ENCODE measurements around the gene CNGB1. TPM values are rescaled to one million over a fixed set of nuclear protein-coding genes. Genes with fewer than 3 reads are reported as not detected.

Gene CNGB1
- polyA plus RNA-seq, 3 donors: 0.09 to 0.11 TPM; not detected in 1

DNA sequence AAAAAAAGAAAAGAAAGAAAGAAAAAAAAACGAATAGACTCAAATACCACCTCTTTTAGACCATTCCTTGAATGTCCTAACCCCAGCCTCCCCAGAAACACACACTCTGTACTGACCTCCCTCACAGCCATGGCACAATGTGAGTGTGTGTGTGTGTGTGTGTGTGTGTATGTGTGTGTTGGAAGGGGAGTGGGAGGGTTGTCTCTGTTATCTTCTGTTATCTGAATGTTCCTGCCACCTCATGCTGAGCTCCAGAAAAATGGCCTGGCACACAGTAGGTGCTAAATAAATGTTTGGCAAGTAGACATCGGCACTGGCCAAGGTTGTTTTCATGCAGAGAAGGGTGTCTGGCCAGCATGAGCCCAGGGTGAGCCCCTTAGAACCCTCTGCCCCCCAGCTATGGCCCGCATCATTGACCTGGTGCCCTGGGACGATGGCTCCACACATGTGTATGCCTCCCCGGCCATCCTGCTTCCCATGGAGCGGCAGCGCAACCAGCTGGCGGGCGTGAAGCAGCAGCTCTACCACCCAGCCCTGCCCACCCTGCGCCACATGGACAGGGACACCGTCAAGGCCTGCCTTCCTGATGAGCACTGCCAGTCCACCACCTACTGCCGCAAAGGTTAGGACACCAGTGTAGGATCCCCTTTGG, 6.6 kb upstream of the CNGB1 start:
- DNase-seq: no peak

DNA sequence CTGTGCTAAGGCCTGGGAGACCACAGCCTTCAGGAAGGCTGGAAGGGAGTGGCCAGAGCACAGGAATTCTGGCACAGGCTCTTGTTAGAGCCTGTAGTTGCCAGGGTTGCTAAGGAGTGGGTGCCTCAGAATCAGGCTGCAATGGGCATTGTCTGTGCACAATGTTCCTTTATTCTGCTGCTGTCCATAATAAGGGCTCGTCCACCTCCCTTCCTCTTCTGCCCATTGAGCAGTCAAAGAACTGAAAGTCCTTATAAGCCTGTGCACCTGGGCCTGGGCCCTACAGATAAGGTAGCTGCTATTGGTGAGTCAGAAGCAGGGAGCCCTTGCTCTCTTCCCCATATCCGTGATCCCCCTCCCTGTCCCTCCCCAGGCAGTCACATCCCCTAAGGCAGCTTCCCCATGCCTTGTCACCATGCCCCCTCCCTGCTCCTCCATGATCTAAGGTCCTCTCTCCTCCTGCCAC, 5.4 kb upstream of the CNGB1 start:
- no peak for DNase-seq

DNA sequence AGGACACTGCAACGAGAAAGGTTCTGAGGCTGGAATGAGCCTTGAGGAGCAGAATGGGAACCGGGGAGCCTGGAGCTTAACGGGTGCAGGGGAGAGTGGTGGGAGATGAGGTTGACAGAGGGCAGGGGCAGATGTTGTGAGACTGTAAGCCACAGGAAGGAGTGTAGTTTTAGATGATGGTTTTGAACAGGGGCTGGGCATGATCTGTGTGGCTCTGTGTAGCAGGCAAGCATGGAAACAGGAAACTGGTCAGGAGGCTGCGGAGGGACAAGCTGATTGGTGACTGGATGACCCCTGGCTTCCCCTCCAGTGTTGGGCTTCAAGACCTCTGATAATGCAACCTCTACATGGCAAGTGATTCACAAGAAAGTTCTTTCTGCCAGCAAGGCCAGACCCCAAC, 1.4 kb upstream of the CNGB1 start:
- no peak for DNase-seq

DNA sequence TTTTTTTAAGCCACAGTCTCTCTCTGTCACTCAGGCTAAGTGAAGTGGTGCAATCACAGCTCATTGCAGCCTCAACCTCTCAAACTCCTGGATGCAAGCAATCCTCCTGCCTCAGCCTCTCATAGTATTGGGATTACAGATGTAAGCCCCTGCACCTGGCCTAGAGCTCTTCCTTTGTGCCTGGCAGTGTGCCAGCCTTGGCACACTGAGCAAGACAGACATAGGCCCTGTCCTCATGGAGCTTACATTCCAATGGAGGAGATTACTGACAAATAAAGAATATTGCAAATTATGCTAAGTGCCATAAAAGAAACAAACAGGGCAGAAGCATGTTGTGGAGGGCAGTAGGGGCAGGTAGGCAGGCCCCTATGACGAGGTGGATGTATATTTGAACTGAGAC, 920 bp upstream of the CNGB1 start:
- no peak for DNase-seq

DNA sequence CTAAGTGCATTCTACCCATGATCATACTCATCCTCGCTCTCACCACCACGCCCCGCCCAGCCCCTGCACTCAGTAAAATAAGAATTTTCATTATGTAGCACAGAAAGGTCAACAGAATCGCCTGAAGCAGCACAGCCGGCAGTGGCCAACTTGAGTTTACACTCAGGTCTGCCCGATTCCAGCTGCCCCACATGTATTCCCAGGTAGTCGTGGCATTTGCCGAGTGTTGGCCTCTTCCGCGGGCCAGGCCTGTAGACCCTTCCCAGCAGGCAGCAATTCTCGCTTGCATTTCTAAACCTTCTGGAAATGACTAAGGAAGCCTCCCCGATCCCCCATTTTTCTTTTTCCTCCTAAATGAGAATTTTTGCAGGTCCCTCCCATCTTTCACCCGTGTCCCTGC, 609 bp downstream of the CNGB1 start:
- DNase-seq: no peak

DNA sequence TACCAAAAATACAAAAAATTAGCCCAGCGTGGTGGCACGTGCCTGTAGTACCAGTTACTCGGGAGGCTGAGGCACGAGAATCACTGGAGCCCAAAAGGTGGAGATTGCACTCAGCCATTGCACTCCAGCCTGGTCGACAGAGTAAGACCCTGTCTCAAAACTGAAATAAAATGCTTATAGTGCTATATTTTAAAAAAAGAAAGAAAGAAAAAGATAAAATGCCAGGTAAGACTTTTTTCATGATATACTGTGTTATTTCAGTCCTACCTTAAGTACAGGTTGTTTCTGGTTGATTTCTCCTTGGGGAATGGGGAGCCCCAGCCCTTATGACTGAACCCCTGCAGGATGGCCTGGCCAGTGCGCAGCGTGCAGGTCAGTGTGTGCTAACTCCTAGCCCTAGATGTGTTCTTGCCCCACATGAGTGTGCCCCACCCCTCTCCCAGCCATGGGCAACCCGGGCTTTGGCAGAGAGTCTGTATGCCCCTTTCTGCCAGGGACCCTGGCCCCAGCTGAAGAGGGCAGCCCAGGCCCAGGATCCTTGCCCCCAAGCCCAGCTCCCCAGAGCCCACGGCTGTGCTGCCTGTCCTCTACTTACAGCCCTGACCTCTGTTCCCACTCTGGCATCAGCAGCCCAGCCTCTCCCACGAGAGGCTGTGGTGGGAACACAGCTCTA, 1.3 kb downstream of the CNGB1 start:
- no peak for DNase-seq

DNA sequence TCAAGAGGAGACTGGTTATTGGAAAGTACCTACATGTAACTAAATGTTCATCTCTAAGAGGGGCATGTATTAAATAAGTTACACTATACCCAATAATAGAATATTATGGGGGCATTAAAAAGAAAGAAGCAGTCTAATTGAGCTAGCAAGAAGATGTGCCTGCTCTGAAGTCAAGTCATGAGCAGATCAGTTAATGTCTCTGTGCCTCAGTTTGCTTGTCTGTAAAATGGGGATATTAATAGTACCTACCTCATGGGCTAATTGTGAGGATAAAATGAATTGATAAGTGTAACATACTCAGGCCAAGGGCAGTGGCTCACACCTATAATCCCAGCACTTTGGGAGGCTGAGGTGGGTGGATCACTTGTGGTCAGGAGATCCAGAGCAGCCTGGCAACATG, 3.0 kb downstream of the CNGB1 start:
- DNase-seq: no peak

DNA sequence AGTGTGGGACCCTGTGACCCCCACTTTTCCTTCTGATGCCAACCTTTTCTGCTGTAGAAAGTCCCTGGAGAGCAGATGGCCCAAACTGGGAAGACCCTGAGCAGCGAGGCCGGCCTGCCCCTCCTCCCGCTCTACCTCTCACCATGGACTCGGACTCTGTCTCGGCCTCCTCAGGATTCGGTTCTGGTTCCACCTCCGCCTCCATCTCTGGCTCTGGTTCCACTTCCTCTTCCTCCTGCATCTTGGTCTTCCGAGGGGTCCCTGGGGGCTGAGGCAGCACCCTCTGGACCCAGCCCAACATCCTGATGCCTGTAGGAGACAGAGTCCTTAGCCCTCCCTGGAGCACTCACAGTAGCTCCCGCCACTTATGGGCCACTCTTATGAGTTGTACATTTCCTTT, 3.9 kb downstream of the CNGB1 start:
- no peak for DNase-seq

DNA sequence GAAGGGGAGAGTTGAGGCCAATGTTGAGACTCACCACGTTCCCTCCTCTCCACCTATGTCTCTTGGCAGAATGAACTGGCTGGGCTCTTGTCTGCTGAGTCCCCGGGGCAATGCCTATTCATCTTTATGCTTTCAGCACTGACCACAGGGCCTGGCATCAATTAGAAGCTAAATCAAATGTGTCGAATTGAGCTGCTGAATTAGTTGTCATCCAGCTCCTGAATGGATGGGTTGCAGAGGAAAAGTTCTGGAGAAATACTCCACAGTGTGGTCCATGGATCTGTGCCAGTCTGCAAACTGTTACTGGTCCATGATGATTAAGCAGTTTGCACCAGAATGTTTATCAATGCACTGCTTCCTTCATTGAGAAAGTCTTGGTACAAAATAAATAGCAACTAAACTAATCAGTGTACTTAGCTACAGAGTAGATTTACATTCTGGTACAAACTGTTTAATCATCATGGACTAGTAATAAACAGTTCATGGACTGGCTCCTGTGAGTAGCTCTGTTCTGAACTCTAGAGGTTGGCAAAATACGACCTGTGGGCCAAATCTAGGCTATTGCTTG, 4.6 kb downstream of the CNGB1 start:
- no peak for DNase-seq

DNA sequence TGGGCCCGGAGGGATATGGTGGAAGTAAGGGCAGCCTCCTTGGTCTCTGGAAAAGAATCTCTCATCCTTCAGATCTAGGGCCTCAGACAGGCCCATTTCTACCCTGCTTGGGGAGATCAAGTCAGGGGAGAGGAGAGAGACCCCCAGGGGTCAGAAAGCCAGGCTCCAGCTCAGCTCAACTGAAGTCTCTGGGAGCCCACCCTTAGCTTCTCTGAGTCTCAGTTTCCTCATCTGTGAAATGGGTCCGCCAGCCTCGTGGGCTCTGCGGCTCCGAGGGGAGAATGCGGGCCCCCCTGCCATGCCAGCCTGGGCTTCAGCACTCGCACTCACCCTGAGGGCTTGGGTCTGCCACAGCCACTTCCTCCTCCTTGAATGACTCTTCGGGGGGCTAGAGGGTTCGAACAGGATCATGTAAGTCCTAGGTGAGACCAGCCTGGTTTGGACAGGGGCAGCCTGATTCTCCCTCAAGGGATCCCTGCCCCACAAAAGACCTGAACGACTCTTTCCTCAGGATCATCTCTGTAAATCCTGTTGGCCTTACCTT, 6.7 kb downstream of the CNGB1 start:
- no peak for DNase-seq

DNA sequence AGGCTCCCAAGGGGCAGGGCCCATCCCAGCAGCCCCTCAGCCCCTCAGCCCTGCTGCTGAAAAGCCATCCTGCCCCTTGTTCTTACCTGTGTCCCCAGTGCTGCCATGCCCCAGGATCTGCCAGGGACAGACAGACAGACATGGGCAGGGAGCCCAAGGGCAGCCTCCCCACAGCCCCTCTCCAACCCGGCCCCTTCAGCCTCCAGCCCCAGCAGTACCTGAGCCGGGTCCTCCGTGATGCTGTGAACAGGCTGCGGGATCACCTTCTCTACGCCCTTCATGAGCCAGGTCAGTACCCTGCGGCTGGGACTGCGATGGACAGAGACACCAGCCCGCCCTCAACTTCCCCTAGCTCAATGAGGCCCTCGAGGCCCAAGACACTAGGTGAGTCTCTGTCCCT, 8.2 kb downstream of the CNGB1 start:
- no peak for DNase-seq

DNA sequence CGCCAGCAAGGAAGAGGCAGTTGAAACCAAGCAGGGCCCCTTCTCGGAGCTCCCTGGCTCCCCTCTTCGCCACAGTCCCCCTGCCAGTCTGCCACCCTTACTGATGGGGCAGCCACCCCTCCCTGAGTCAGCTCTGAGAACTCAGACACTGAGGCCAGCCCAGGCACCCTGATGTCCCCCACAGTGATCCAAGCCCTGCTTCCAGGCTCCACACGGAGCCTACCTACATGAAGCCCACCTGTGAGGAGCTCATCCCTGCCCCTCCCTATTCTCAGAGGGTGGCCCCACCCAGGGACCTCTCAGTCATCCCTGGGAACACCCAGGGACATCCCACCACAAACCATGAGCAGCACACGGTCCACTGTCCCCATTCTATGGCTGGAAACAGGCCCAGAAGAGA, 8.9 kb downstream of the CNGB1 start:
- DNase-seq: no peak

DNA sequence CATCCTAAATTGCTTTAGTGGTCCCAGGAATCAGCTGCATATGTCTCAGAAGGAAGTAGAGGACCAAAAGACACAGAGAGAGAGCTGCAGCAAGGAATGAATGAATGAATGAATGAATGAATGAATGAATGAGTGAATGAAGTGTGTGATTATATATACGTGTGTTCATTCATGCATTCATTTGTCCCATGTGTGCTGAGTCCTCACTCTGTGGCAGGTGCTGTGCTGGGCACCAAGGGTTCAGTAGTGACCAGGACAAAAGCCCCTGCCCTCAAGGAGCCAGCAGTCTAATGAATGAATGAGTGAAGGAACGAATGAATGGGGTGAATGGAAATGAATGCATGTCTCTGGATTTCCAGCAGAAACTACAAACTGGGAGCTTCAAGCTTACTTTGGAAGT, 9.4 kb downstream of the CNGB1 start:
- no peak for DNase-seq

DNA sequence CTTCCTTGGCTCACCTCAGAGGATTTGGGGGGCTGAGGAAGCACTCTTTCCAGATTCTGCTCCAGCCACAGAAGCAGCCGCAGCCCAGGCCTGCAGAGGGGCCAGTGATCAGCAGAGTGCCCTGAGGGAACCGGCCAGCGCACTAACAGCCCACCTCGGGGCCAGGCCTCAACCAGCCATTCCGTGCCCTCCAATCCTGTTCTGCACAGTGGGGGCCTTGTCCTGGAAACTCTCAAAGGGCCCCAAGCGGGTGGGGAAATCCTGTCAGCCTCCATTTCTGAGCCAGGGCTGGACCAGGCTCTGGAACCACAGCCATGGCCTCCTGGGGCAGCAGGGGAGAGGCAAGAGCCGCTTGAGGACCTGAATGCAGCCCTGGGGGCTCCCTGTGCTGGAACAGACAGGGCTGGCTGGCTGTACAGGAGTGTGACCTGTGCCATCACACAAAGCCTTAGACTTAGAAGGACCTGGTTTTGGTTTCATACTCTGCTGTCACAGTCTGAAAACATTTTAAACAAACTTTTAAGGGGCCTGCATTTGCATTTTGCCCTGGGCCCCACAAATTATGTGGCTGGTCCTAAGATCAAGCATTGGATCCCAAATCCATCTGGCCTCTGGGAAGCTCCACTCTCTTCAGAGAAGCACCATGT, 10.0 kb downstream of the CNGB1 start:
- no peak for DNase-seq

DNA sequence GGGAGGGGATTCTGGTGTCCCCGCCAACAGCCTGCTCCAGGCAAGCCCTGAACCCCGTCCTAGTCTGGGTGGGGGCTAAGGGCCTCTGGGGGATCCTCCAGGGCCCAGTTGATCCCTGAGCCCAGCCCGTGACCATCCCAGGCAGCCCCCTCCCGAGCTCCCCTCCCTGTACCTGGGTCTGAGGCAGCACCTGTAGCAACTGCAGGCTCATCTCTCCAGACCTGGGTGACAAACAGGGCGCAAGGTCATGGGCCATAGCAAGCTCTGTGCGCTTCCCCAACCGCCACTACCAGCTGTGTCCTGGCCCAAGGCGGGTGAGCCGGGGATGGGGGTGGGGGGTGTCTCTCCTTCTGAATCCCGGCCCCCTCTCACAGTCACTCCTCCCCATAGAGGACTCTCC, 10.6 kb downstream of the CNGB1 start:
- DNase-seq: no peak

DNA sequence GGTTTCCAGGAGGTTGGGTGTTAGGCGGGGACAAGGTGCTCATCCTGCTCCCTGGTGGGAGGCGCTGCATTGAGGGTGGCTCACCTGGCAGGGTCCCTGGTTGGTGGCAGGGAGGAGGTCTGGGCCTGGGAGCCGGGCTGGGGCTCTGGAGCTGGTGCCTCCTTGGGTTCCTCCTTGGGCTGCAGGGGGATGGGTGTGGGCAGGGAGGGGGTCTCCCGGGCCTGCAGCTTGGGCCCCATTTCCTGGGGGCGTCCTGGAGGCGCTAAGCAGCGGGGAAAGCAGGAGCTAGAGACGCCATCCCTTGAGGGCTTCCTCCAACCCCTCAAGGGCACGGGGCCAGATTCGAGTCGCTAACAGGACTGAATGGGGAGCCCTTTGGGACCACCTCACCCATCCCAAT, 11.1 kb downstream of the CNGB1 start:
- no peak for DNase-seq

DNA sequence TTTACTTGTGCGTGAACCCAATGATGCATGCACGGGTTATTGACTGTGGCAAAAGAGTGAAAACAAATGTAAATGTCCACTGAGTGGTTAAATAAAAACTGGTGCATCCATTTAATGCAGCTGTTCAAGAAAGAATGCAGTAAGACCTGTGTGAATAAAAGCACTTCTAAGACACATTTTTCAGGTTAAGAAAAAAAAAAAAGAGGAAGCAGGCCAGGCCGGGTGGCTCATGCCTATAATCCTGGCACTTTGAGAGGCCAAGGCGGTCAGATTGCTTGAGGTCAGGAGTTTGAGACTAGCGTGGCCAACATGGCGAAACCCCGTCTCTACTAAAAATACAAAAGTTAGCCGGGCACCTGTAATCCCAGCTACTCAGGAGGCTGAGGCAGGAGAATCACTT, 11.8 kb downstream of the CNGB1 start:
- DNase-seq: peak; percentile 15

DNA sequence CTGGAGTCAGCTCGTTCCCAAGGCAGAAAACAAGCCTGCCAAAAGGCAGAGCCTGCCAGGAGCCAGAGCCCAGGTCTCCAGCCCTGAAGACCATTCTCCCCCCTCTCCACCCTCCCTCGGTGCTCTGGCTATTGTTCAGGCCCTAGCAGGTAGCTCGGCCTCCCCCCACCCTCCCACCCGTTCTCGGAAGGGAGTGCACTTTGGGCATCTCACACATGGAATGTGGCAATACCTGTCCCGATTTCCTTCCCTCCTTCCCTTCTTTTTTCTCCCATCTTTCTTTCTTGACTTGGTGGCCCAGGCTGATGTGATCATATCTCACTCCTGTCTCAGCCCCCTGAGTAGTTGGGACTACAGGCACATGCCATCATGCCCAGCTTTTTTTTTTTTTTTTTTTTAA, 12.4 kb downstream of the CNGB1 start:
- no peak for DNase-seq

DNA sequence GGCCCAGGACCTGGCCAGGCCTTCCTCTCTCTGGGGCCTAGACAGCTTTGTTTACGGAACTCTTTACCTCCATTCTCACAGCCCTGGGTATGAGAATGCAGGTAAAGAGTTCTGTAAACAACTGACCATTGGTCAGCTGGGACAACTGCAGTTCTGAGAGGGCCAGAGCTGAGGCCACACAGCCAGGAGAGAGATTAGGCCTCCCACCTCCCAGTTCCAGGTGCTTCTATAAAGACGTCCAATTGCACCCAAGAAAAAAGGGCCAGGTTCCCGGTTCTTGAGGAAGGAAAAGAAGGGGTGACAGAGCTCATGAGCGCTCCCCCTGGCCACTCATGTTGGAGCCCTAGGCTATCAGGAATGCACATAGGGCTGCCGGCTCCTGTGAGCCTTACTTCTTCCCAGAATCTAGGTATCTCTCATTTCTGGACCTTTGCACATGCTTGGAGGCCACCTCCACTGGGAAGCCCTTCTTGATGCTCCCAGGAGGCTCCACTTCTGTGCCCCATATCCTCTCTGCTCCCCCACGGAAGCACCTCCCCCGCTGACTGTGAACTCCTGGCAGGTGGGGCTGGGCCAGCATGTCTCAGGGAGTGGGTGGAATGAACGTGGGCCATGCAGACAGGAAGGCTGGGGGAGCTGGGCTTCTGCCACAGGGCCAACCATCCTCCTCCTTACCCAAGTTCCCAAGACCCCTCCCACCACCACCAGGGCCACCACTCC, 13.1 kb downstream of the CNGB1 start:
- no peak for DNase-seq

DNA sequence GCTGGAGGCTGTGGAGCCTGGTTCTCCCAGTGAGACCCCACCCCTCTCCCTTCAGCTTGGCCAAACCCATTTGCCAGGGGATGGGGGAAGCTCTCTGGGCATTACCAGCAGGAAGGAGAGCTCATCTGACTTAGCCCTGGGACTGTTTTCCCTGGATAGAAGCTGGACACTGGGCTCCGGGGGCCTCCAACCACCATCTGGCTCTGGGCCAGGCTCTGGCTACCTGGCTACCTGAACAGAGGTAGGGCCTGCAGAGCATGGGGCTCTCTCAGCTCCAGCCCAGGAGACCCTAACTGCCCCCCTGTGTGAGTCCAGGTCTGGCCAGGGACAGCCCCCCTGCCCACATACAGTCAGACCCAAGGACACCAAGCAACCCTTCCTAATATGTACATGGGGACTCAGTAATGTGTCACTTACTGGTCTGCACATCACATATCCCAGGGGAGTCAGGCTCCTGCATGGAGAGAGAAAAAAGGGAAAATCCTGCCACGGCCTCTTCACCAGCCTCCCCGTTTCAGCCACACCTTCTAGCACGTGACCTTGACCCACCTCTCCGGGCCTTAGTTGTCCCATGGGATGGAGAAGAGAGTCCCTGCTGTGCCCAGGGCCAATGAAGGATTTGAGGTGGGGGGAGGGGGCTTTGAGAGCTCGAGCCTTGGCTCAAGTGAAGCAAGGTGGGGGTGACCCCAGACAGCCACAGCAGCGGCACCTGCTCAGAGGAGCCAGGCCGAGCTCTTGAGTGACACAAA, 13.8 kb downstream of the CNGB1 start:
- no peak for DNase-seq

DNA sequence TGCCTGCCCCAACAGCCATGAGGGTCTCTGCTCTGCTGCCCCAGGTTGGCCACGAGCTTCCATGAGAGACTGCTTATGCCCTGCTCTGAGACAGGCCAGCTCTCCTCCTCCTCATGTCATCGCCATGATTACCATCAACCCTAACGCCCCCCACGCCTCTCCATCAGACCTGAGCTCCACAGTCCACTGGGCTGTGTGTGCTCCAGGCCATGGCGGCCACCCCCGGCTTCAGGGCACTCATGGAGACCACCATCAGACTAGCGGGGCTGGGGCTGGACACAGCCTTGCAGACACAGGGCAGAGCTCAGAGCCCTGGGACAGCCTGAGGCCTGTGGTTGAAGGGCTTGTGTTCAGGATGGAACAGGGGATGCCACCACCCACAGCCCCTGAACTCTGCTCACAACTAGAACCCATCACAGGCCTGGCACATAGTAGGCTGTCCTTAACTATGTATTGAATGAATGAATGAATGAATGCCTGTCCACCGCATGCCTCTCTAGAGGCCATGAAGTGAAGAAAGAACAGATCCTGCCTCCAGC, 14.6 kb downstream of the CNGB1 start:
- no peak for DNase-seq
